HCT116 (cell line): Measurements from ENCODE around the gene ZNF3.

ENCODE experiments used
- CEBPB ChIP-seq: IDR thresholded peaks from 2 replicates; pipeline ENCODE4 v1.6.1; 2012; ENCODE audit warnings: low read depth
- EGR1 ChIP-seq: IDR thresholded peaks from 2 replicates; pipeline ENCODE4 v1.6.1; 2012; ENCODE audit warnings: low read depth
- EZH2 ChIP-seq: fragments of 200-600 bp; sonication (generic); IDR thresholded peaks from 2 replicates; pipeline ENCODE4 v1.6.1; 2017; ENCODE audit warnings: antibody characterized with exemption, mixed run types
- JUND ChIP-seq: IDR thresholded peaks from 2 replicates; pipeline ENCODE4 v1.6.1; 2012
- POLR2A ChIP-seq: IDR thresholded peaks from 2 replicates; pipeline ENCODE4 v1.7.0; 2011; ENCODE audit warnings: borderline replicate concordance; ENCODE audit not compliant: insufficient read depth, insufficient read length; ENCODE audit errors: extremely low read depth
- POLR2AphosphoS5 ChIP-seq: IDR thresholded peaks from 2 replicates; pipeline ENCODE4 v1.6.1; 2011; ENCODE audit warnings: mild to moderate bottlenecking, low read depth, low read length, moderate library complexity
- SP1 ChIP-seq: IDR thresholded peaks from 2 replicates; pipeline ENCODE4 v1.6.1; 2012; ENCODE audit warnings: low read depth
- YY1 ChIP-seq: IDR thresholded peaks from 2 replicates; pipeline ENCODE4 v1.6.1; 2011; ENCODE audit warnings: low read length, low read depth, moderate library complexity, mild to moderate bottlenecking; ENCODE audit not compliant: insufficient replicate concordance; ENCODE audit errors: extremely low read depth
- TF ChIP-seq, protein P1 (sequence below), 3 experiments: fragments of 200-600 bp in 1 of 3; sonication (generic) in 1 of 3; IDR thresholded peaks in 2 of 3; conservative IDR thresholded peaks in 1 of 3; 2 replicates each; pipeline ENCODE4 v1.5.1; 2012 to 2017; ENCODE audit warnings: low read depth in 2 of 3, low read length in 2 of 3, antibody characterized with exemption in 1 of 3, borderline replicate concordance in 1 of 3, control low read depth in 1 of 3, mild to moderate bottlenecking in 1 of 3, mixed read lengths in 1 of 3, mixed run types in 1 of 3, moderate library complexity in 1 of 3; ENCODE audit not compliant: insufficient read depth in 1 of 3
- TF ChIP-seq, protein P2 (sequence below): IDR thresholded peaks from 2 replicates; pipeline ENCODE4 v1.6.1; 2012

DNA sequence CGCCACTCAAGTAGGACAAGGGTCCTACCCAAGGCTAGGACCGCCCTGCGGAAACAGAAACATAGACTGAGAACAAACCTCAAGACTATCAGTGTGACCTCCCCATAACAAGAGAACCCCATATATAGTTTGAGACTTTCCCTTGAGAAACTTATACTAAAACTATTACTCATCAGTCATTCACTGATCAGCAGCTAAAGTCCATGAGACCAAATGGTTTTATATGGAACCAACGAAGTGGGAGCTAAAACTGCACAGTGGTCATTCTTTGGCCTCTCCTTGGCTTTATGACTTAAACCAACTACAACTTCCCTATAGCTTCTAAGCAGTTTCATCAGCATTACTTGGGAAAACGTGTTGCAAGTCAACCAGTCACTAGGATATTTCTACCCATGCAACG, 45.6 kb downstream of the ZNF3 start:
- TF ChIP-seq POLR2AphosphoS5 (no peak), EGR1 (no peak), YY1 (no peak), EZH2 (no peak), POLR2A (no peak), CEBPB (no peak), JUND (no peak), SP1 (no peak)
- TF ChIP-seq, protein P1, sequence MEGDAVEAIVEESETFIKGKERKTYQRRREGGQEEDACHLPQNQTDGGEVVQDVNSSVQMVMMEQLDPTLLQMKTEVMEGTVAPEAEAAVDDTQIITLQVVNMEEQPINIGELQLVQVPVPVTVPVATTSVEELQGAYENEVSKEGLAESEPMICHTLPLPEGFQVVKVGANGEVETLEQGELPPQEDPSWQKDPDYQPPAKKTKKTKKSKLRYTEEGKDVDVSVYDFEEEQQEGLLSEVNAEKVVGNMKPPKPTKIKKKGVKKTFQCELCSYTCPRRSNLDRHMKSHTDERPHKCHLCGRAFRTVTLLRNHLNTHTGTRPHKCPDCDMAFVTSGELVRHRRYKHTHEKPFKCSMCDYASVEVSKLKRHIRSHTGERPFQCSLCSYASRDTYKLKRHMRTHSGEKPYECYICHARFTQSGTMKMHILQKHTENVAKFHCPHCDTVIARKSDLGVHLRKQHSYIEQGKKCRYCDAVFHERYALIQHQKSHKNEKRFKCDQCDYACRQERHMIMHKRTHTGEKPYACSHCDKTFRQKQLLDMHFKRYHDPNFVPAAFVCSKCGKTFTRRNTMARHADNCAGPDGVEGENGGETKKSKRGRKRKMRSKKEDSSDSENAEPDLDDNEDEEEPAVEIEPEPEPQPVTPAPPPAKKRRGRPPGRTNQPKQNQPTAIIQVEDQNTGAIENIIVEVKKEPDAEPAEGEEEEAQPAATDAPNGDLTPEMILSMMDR (IDR thresholded peaks at IDR 0.05 in 2 of 3, conservative IDR thresholded peaks at IDR 0.05 in 1 of 3; ENCODE audit: borderline replicate concordance in 1 of 3, insufficient read depth in 1 of 3, low read depth in 2 of 3, low read length in 2 of 3): no peak
- TF ChIP-seq, protein P2, sequence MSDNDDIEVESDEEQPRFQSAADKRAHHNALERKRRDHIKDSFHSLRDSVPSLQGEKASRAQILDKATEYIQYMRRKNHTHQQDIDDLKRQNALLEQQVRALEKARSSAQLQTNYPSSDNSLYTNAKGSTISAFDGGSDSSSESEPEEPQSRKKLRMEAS: no peak
